Neural progenitor cell (in vitro differentiated cells): ENCODE data around the gene ITPR3. TPM values are rescaled to one million over a fixed set of nuclear protein-coding genes. Genes with fewer than 3 reads are reported as not detected.

Source experiments
- DNase-seq: peaks from one replicate; pipeline ENCODE4 v3.0.0-alpha.2; 2016; ENCODE audit warnings: low spot score
- H2AFZ ChIP-seq: fragments of 200-600 bp; sonication (generic); replicated peaks from 2 replicates; pipeline ENCODE4 v1.6.1; 2016; ENCODE audit warnings: antibody characterized with exemption
- H3F3A ChIP-seq: fragments of 200-600 bp; sonication (generic); 2 replicates; pipeline ENCODE4 v1.6.1; 2016; ENCODE audit warnings: antibody characterized with exemption, low read depth
- H3K27ac ChIP-seq: fragments of 200-600 bp; sonication (generic); 2 replicates; pipeline ENCODE4 v1.5.1; 2016; ENCODE audit warnings: mild to moderate bottlenecking
- H3K27me3 ChIP-seq: fragments of 200-600 bp; sonication (generic); 2 replicates; pipeline ENCODE4 v1.6.1; 2016; ENCODE audit warnings: mild to moderate bottlenecking, moderate library complexity
- H3K36me3 ChIP-seq: fragments of 200-600 bp; sonication (generic); 2 replicates; pipeline ENCODE4 v1.5.1; 2016
- H3K4me1 ChIP-seq: fragments of 200-600 bp; sonication (generic); 2 replicates; pipeline ENCODE4 v1.6.1; 2016; ENCODE audit warnings: mixed run types
- H3K4me2 ChIP-seq: fragments of 200-600 bp; sonication (generic); 2 replicates; pipeline ENCODE4 v1.6.1; 2016
- H3K4me3 ChIP-seq: fragments of 200-600 bp; sonication (generic); 2 replicates; pipeline ENCODE4 v1.5.1; 2016
- H3K79me2 ChIP-seq: fragments of 200-600 bp; sonication (generic); 2 replicates; pipeline ENCODE4 v1.6.1; 2016; ENCODE audit warnings: low read depth
- H3K9ac ChIP-seq: fragments of 200-600 bp; sonication (generic); 2 replicates; pipeline ENCODE4 v1.6.1; 2016
- H3K9me3 ChIP-seq: fragments of 200-600 bp; sonication (generic); 2 replicates; pipeline ENCODE4 v1.5.1; 2016; ENCODE audit warnings: low read depth
- H4K20me1 ChIP-seq: fragments of 200-600 bp; sonication (generic); 2 replicates; pipeline ENCODE4 v1.6.1; 2016; ENCODE audit warnings: low read depth
- H3K27ac Mint-ChIP-seq: 3 replicates; pipeline ENCODE4 v1.8.0; 2021; ENCODE audit warnings: mixed read lengths
- H3K27me3 Mint-ChIP-seq: 2 replicates; pipeline ENCODE4 v1.8.0; 2022; ENCODE audit warnings: low read depth, mild to moderate bottlenecking, inconsistent platforms, moderate library complexity, mixed read lengths; ENCODE audit not compliant: insufficient read depth
- H3K36me3 Mint-ChIP-seq: 3 replicates; pipeline ENCODE4 v1.8.0; 2021; ENCODE audit warnings: mixed read lengths
- H3K4me1 Mint-ChIP-seq: 3 replicates; pipeline ENCODE4 v1.8.0; 2021; ENCODE audit warnings: mixed read lengths
- H3K4me3 Mint-ChIP-seq: 3 replicates; pipeline ENCODE4 v1.8.0; 2021; ENCODE audit warnings: mild to moderate bottlenecking, moderate library complexity, mixed read lengths
- H3K9me3 Mint-ChIP-seq: 3 replicates; pipeline ENCODE4 v1.8.0; 2020; ENCODE audit warnings: mixed read lengths
- EZH2 ChIP-seq: fragments of 200-600 bp; sonication (generic); IDR thresholded peaks from 2 replicates; pipeline ENCODE4 v1.6.1; 2017; ENCODE audit warnings: antibody characterized with exemption, mild to moderate bottlenecking, moderate library complexity
- EZH2phosphoT487 ChIP-seq: fragments of 200-600 bp; sonication (generic); IDR thresholded peaks from 2 replicates; pipeline ENCODE4 v1.6.1; 2017; ENCODE audit warnings: antibody characterized with exemption
- total RNA-seq: library from RNA; depleted of rRNA; stranded (reverse); fragments of >200 nt; gene quantifications from 2 replicates; pipeline ENCODE4 v1.2.3, GENCODE V29; 2015; ENCODE audit warnings: low replicate concordance
- TF ChIP-seq, protein P1 (sequence below): fragments of 200-600 bp; sonication (generic); IDR thresholded peaks from 2 replicates; pipeline ENCODE4 v1.5.1; 2017; ENCODE audit warnings: antibody characterized with exemption, mild to moderate bottlenecking

Gene ITPR3
- total RNA-seq, 1 donor from 2014 or later, result 1.5 TPM

GRCh38 chr6:33730611-33731010 is 109.5 kb downstream of the ITPR3 start:
- DNase-seq, result no peak
- Histone ChIP-seq H3K27me3 (no peaks in the 10 kb centered on the region), H3K4me2 (no peak overlapping the region), H2AFZ (no peak overlapping the region), H3K9ac (no peak overlapping the region), H3K9me3 (no peaks in the 10 kb centered on the region), H3K79me2 (no peaks in the 10 kb centered on the region), H3K4me3 (no peak overlapping the region), H3F3A (peaks cover 4% of the 10 kb centered on the region), H3K36me3 (no peaks in the 10 kb centered on the region), H4K20me1 (no peaks in the 10 kb centered on the region), H3K4me1 (peaks cover 4% of the 10 kb centered on the region), H3K27ac (no peak overlapping the region)
- peak overlapping the region; percentile 96 for H3K27ac Mint-ChIP-seq
- TF ChIP-seq EZH2 (no peak), EZH2phosphoT487 (no peak)
- TF ChIP-seq, protein P1, sequence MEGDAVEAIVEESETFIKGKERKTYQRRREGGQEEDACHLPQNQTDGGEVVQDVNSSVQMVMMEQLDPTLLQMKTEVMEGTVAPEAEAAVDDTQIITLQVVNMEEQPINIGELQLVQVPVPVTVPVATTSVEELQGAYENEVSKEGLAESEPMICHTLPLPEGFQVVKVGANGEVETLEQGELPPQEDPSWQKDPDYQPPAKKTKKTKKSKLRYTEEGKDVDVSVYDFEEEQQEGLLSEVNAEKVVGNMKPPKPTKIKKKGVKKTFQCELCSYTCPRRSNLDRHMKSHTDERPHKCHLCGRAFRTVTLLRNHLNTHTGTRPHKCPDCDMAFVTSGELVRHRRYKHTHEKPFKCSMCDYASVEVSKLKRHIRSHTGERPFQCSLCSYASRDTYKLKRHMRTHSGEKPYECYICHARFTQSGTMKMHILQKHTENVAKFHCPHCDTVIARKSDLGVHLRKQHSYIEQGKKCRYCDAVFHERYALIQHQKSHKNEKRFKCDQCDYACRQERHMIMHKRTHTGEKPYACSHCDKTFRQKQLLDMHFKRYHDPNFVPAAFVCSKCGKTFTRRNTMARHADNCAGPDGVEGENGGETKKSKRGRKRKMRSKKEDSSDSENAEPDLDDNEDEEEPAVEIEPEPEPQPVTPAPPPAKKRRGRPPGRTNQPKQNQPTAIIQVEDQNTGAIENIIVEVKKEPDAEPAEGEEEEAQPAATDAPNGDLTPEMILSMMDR, result no peak
- H3K9me3 Mint-ChIP-seq, result no peaks in the 10 kb centered on the region
- H3K4me1 Mint-ChIP-seq, result peaks cover 22% of the 10 kb centered on the region
- H3K27me3 Mint-ChIP-seq, result peaks cover 10% of the 10 kb centered on the region
- H3K36me3 Mint-ChIP-seq, result no peaks in the 10 kb centered on the region
- peak overlapping the region; percentile 13 for H3K4me3 Mint-ChIP-seq

GRCh38 chr6:33731035-33731434 is 109.9 kb downstream of the ITPR3 start:
- Histone ChIP-seq H3K36me3 (no peaks in the 10 kb centered on the region), H3K27me3 (no peaks in the 10 kb centered on the region), H2AFZ (no peak overlapping the region), H3F3A (peaks cover 4% of the 10 kb centered on the region), H3K9ac (no peak overlapping the region), H3K9me3 (no peaks in the 10 kb centered on the region), H4K20me1 (no peaks in the 10 kb centered on the region), H3K4me2 (no peak overlapping the region), H3K4me3 (no peak overlapping the region), H3K27ac (no peak overlapping the region), H3K4me1 (peaks cover 4% of the 10 kb centered on the region), H3K79me2 (no peaks in the 10 kb centered on the region)
- DNase-seq, result no peak
- Mint-ChIP-seq H3K4me1 (peaks cover 22% of the 10 kb centered on the region), H3K4me3 (peak overlapping the region; percentile 13), H3K27me3 (peaks cover 10% of the 10 kb centered on the region), H3K9me3 (no peaks in the 10 kb centered on the region), H3K27ac (peak overlapping the region; percentile 96), H3K36me3 (no peaks in the 10 kb centered on the region)
- TF ChIP-seq EZH2phosphoT487 (no peak), EZH2 (no peak)
- TF ChIP-seq, protein P1, result no peak

GRCh38 chr6:33731751-33732282 is 110.7 kb downstream of the ITPR3 start:
- H3K36me3 Mint-ChIP-seq, result no peaks in the 10 kb centered on the region
- H3F3A ChIP-seq, result peaks cover 4% of the 10 kb centered on the region
- peaks cover 10% of the 10 kb centered on the region for H3K27me3 Mint-ChIP-seq
- H3K4me3 Mint-ChIP-seq, result no peak overlapping the region
- H4K20me1 ChIP-seq, result no peaks in the 10 kb centered on the region
- no peaks in the 10 kb centered on the region for H3K9me3 ChIP-seq
- peak overlapping the region; percentile 47 for H3K27ac Mint-ChIP-seq
- no peak overlapping the region for H3K4me2 ChIP-seq
- peaks cover 22% of the 10 kb centered on the region for H3K4me1 Mint-ChIP-seq
- H3K9me3 Mint-ChIP-seq, result no peaks in the 10 kb centered on the region
- H3K36me3 ChIP-seq, result no peaks in the 10 kb centered on the region
- peaks cover 4% of the 10 kb centered on the region for H3K4me1 ChIP-seq
- H3K79me2 ChIP-seq, result no peaks in the 10 kb centered on the region
- TF ChIP-seq EZH2 (no peak), EZH2phosphoT487 (no peak)
- TF ChIP-seq, protein P1, result no peak
- no peak overlapping the region for H2AFZ ChIP-seq
- H3K27me3 ChIP-seq, result no peaks in the 10 kb centered on the region
- H3K27ac ChIP-seq, result no peak overlapping the region
- no peak overlapping the region for H3K9ac ChIP-seq
- no peak overlapping the region for H3K4me3 ChIP-seq
- DNase-seq, result no peak
